Heart right ventricle (tissue), 16 donors: ENCODE measurements around the gene CHST13. TPM values are rescaled to one million over a fixed set of nuclear protein-coding genes. Genes with fewer than 3 reads are reported as not detected.

Experiments
- ATAC-seq, 8 donors: fragments of 200-7000 bp; cut with Tn5 transposase; one replicate each; pipeline ENCODE4 v1.9.1; 2020; ENCODE audit warnings: mild to moderate bottlenecking in 8 of 8, moderate library complexity in 8 of 8, moderate number of reproducible peaks in 1 of 8
- DNase-seq, 2 donors: peaks; one replicate each; pipeline ENCODE4 v3.0.0-alpha.2; 2020
- H3K27ac ChIP-seq, 10 donors: fragments of 200-600 bp; sonication (generic) in 2 of 10; one replicate each; pipeline versions ENCODE4 v1.5.0 to v1.8.0; 2020 to 2022; ENCODE audit warnings: mild to moderate bottlenecking in 3 of 10
- H3K27me3 ChIP-seq, 7 donors: fragments of 200-600 bp; one replicate each; pipeline ENCODE4 v1.8.0; 2021 to 2022; ENCODE audit warnings: mild to moderate bottlenecking in 2 of 7
- H3K36me3 ChIP-seq, 9 donors: fragments of 200-600 bp; sonication (generic) in 1 of 9; one replicate each; pipeline versions ENCODE4 v1.5.0 to v1.8.0; 2020 to 2022; ENCODE audit warnings: mild to moderate bottlenecking in 2 of 9
- H3K4me1 ChIP-seq, 9 donors: fragments of 200-600 bp; sonication (generic) in 1 of 9; one replicate each; pipeline versions ENCODE4 v1.5.0 to v1.8.0; 2020 to 2022; ENCODE audit warnings: mild to moderate bottlenecking in 4 of 9
- H3K4me3 ChIP-seq, 10 donors: fragments of 200-600 bp; sonication (generic) in 2 of 10; one replicate each; pipeline versions ENCODE4 v1.5.0 to v1.8.0; 2020 to 2022; ENCODE audit warnings: mild to moderate bottlenecking in 7 of 10, moderate library complexity in 2 of 10
- H3K9me3 ChIP-seq, 11 donors: fragments of 200-600 bp in 10 of 11; sonication (generic) in 2 of 11; one replicate each; pipeline versions ENCODE4 v1.5.0 to v1.8.0; 2013 to 2022; ENCODE audit warnings: mild to moderate bottlenecking in 2 of 11, control low read depth in 1 of 11, moderate library complexity in 1 of 11
- WGBS, 2 donors: extraction: QIAGEN DNeasy Blood & Tissue Kit; methylation state at CpG; one replicate each; pipeline ENCODE4 v1.1.7; 2013; ENCODE audit warnings: inconsistent platforms in 1 of 2; 5-methylcytosine and 5-hydroxymethylcytosine counted together
- intact Hi-C, 10 donors: fragments of 100-400 bp; cut with DNase I; formaldehyde crosslinking; loops; one replicate each; pipeline versions ENCODE4 v1.11.1 to v1.14.2; 2022
- polyA plus RNA-seq, 2 donors: library from polyadenylated mRNA; stranded (reverse); fragments of 200-250 nt; gene quantifications; one replicate each; pipeline ENCODE4 v1.2.3, GENCODE V29; 2013
- total RNA-seq, 10 donors: library from RNA; stranded (reverse); fragmentation: NEBNext Ultra II Directional in 3 of 10; extraction: Animal tissue kit (Norgen Biotek cat#: 25700) in 3 of 10; gene quantifications; one replicate each; pipeline versions ENCODE4 v1.2.1 to v1.2.4, GENCODE V29; 2021 to 2023
- TF ChIP-seq, protein P1 (sequence below), 9 donors: fragments of 200-600 bp; sonication (generic) in 2 of 9; IDR thresholded peaks; one replicate each; pipeline versions ENCODE4 v1.5.0 to v1.8.0; 2021 to 2022; ENCODE audit warnings: antibody characterized with exemption in 9 of 9, mild to moderate bottlenecking in 5 of 9, moderate library complexity in 1 of 9
- donor health status: Arrhythmogenic right ventricular cardiomyopathy.
- donor health status: ischemic (EF 13 %, LVEDD 7.1; RV severe dilation, severe dysfunction).
- donor health status: healthy with polysubstance abuse.
- donor health status: DM: no; HTN: yes; CAD: no.
- donor health status: DM: no; HTN: no; CAD: no.
- donor health status: ischemic (EF 25% LVEDD 6.9; RV normal size, moderate dysfunction).
- donor health status: ischemic (EF 25% LVEDD 5.7; RV mildly dilated, moderate dysfunction).
- donor health status: healthy.
- donor health status: DM: yes; HTN: yes; CAD: no.
- donor health status: Ischemic cardiomyopathy.
- donor health status: ischemic (EF 35%, LVEDD 5.7; RV mildly dilated, moderate dysfunction).
- donor health status: nonischemic (EF 11% LVEDD 7.7; RV severe dilation, severe dysfunction).
- donor health status: DM: yes; HTN: yes; CAD: no.
- donor health status: PGD.
- donor health status: ischemic (EF 29% LVEDD 5.4; RV normal size, mild dysfunction).
- donor health status: nonischemic (EF 23%, LVEDD 6.1; RV moderate dilation, normal function).

CHST13 gene
- total and polyA plus RNA-seq, 12 donors = 0.12 to 1.2 (median 0.43) TPM

DNA sequence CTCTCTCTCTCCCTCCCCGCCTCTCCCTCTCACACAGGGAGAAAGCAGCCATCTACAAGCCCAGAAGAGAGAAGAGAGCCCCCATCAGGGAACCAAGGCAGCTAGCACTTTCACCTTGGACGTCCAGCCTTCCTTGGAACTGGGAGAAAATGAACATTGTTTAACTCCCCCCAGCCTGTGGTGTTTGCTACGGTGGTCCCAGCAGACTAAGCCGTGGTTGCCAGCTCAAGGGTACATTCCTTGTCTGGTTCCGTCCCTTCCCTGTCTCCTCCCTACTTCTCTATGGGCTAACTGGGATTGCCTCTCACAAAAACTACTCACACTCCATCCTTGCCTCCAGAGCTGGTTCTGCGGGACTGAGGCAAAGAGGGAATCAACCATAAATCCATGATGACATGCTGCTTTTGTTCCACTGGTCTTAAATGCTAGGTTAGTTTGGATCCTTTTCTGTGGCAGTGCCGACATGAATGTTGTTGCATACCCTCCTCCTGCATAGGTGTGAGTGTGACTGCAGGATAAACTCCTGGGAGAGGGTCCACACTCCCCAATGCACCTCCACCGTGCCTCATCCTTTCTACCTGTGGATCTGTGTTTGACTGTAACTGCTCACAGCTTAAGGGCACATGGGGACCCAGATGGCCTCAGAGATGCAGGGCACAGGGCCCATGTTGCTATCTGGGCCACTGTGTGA lies 22.7 kb downstream of the CHST13 start:
- H3K4me1 ChIP-seq = peaks cover 0 to 5% (median 0%) of the 10 kb centered on the region in 9 donors
- DNase-seq (no peak), ATAC-seq (no peak)
- TF ChIP-seq, protein P1, sequence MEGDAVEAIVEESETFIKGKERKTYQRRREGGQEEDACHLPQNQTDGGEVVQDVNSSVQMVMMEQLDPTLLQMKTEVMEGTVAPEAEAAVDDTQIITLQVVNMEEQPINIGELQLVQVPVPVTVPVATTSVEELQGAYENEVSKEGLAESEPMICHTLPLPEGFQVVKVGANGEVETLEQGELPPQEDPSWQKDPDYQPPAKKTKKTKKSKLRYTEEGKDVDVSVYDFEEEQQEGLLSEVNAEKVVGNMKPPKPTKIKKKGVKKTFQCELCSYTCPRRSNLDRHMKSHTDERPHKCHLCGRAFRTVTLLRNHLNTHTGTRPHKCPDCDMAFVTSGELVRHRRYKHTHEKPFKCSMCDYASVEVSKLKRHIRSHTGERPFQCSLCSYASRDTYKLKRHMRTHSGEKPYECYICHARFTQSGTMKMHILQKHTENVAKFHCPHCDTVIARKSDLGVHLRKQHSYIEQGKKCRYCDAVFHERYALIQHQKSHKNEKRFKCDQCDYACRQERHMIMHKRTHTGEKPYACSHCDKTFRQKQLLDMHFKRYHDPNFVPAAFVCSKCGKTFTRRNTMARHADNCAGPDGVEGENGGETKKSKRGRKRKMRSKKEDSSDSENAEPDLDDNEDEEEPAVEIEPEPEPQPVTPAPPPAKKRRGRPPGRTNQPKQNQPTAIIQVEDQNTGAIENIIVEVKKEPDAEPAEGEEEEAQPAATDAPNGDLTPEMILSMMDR (IDR thresholded peaks at IDR 0.05) = no peak
- peaks cover 0 to 31% (median 19%) of the 10 kb centered on the region in 7 donors for H3K27me3 ChIP-seq
- no peak overlapping the region for H3K4me3 ChIP-seq
- WGBS, 2 donors = 75 to 86% methylated on average over 8 of the region's 8 CpGs
- no peaks in the 10 kb centered on the region for H3K36me3 ChIP-seq
- H3K27ac ChIP-seq = no peak overlapping the region
- no peaks in the 10 kb centered on the region for H3K9me3 ChIP-seq
- intact Hi-C loops = no loop called here

- H3K27me3 ChIP-seq = peaks cover 0 to 21% (median 9%) of the 10 kb centered on the region in 7 donors
- H3K27ac ChIP-seq = no peak overlapping the region
- WGBS, 2 donors = 71 to 74% methylated on average over 1 of the region's 1 CpG
- no peaks in the 10 kb centered on the region for H3K36me3 ChIP-seq
- no peak overlapping the region for H3K4me3 ChIP-seq
- TF ChIP-seq, protein P1 (IDR thresholded peaks at IDR 0.05) = no peak
- intact Hi-C loops = no loop called here
- ATAC-seq (no peak), DNase-seq (no peak)
- peaks cover 0 to 5% (median 0%) of the 10 kb centered on the region in 9 donors for H3K4me1 ChIP-seq
- H3K9me3 ChIP-seq = no peaks in the 10 kb centered on the region
Observed at GRCh38 chr3:126547721-126548120, 23.8 kb downstream of the CHST13 start.

- 57 to 66% methylated on average over 9 of the region's 9 CpGs for WGBS, 2 donors
- Histone ChIP-seq H3K36me3 (no peaks in the 10 kb centered on the region), H3K4me1 (peaks cover 0 to 5% (median 0%) of the 10 kb centered on the region in 9 donors), H3K4me3 (no peak overlapping the region), H3K27ac (no peak overlapping the region), H3K9me3 (no peaks in the 10 kb centered on the region), H3K27me3 (peaks cover 0 to 13% (median under 1%) of the 10 kb centered on the region in 7 donors)
- ATAC-seq = no peak
- TF ChIP-seq, protein P1 (IDR thresholded peaks at IDR 0.05) = no peak
- intact Hi-C loops = no loop called here
- no peak for DNase-seq
Observed at GRCh38 chr3:126548556-126549466, 24.9 kb downstream of the CHST13 start.

DNA sequence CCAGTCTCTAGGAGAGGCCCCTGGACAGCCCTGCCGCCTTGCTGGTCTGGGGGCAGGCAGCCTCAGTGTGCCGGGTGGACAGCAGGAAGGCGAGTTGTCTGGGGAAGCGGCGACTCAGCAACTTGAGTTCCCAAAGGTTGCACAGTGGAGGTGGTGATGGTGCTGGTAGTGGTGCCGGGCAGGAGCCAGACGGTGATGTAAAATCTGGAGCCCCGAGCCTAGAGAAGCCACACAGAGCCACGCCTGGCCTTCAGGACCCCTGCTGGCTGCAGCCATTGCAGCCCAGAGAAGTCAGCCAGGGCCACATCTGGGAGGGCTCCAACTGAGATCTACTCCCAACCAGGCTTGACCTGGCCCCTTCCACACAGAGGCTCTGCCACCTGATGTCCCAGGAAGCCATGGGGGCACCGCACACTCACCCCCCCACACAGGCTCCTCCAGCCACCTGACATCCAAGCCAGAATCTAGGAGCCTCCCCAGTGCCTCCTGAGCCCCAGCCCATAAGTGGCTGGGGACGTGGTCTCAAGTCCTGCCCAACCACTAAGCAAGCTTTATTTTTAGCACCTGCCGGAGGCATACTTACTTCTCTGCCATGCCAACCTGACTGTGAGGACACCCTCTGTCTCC lies 26.0 kb downstream of the CHST13 start:
- Histone ChIP-seq H3K9me3 (no peaks in the 10 kb centered on the region), H3K36me3 (no peaks in the 10 kb centered on the region), H3K27ac (no peak overlapping the region), H3K27me3 (peaks cover 0 to 8% (median 0%) of the 10 kb centered on the region in 7 donors), H3K4me3 (no peak overlapping the region), H3K4me1 (peaks cover 0 to 5% (median 0%) of the 10 kb centered on the region in 9 donors)
- WGBS, 2 donors = 67 to 68% methylated on average over 12 of the region's 12 CpGs
- no peak for DNase-seq
- intact Hi-C loops = no loop called here
- TF ChIP-seq, protein P1 (IDR thresholded peaks at IDR 0.05) = no peak
- ATAC-seq = peak in 3 of 8 donors; percentile 19 to 24 (median 20)
